IPS-NIHi7 (cell line): ENCODE data around the gene MINAR1.
A peak's percentile ranks its signal among the peaks of the same experiment; 100 is the strongest.
"Not testable (repeated sequence)": the region's sequence is repeated elsewhere in the genome, so short reads cannot be mapped to it uniquely, and the experiment has no call there.

Experiments
- DNase-seq: peaks from one replicate; pipeline ENCODE4 v3.0.0; 2012; ENCODE audit warnings: mixed read lengths; ENCODE audit errors: extremely low spot score

The MINAR1 gene

GRCh38 chr15:79431636-79432344 lies at the start of gene MINAR1:
Gene MINAR1, plus strand, starts transcription at chr15:79432336. Its CDS starts 23,812 bp downstream, at chr15:79456148.
- DNase-seq, result peak; percentile 57

- no peak for DNase-seq
Measured at GRCh38 chr15:79394231-79394630, 37.9 kb upstream of the MINAR1 start.

GRCh38 chr15:79396850-79397249 lies 35.3 kb upstream of the MINAR1 start:
- no peak for DNase-seq

GRCh38 chr15:79397269-79397910 lies 34.7 kb upstream of the MINAR1 start:
- DNase-seq, result no peak

- DNase-seq, result no peak
Measured at GRCh38 chr15:79399606-79400005, 32.5 kb upstream of the MINAR1 start.

- DNase-seq, result no peak
Measured at GRCh38 chr15:79400650-79401049, 31.5 kb upstream of the MINAR1 start.

GRCh38 chr15:79401301-79401700 lies 30.8 kb upstream of the MINAR1 start:
- no peak for DNase-seq

GRCh38 chr15:79402136-79402535 lies 30.0 kb upstream of the MINAR1 start:
- DNase-seq, result no peak

GRCh38 chr15:79403501-79403900 lies 28.6 kb upstream of the MINAR1 start:
- DNase-seq, result no peak

GRCh38 chr15:79406210-79406609 lies 25.9 kb upstream of the MINAR1 start:
- no peak for DNase-seq

- DNase-seq, result no peak
Measured at GRCh38 chr15:79408041-79408440, 24.1 kb upstream of the MINAR1 start.

- DNase-seq, result no peak
Measured at GRCh38 chr15:79410237-79410636, 21.9 kb upstream of the MINAR1 start.

GRCh38 chr15:79412010-79412409 lies 20.1 kb upstream of the MINAR1 start:
- DNase-seq, result no peak

GRCh38 chr15:79412429-79412828 lies 19.7 kb upstream of the MINAR1 start:
- no peak for DNase-seq

GRCh38 chr15:79416876-79417275 lies 15.3 kb upstream of the MINAR1 start:
- DNase-seq, result no peak

- no peak for DNase-seq
Measured at GRCh38 chr15:79418693-79419279, 13.3 kb upstream of the MINAR1 start.

- no peak for DNase-seq
Measured at GRCh38 chr15:79425591-79426295, 6.4 kb upstream of the MINAR1 start.

GRCh38 chr15:79426899-79427298 lies 5.2 kb upstream of the MINAR1 start:
- DNase-seq, result not testable (repeated sequence)

GRCh38 chr15:79427781-79428598 lies 4.1 kb upstream of the MINAR1 start:
- no peak for DNase-seq

- no peak for DNase-seq
Measured at GRCh38 chr15:79430901-79431635, 1.1 kb upstream of the MINAR1 start.
